LNCaP clone FGC (cell line): ENCODE measurements around the gene RHOB.

Experiments used
- DNase-seq: peaks from one replicate; pipeline ENCODE4 v3.0.0-alpha.2; 2011; ENCODE audit warnings: low read depth
- H3K4me3 ChIP-seq: 2 replicates; pipeline ENCODE4 v1.5.1; 2011; ENCODE audit warnings: mild to moderate bottlenecking, low read depth, low read length, control low read depth
- CTCF ChIP-seq: IDR thresholded peaks from 2 replicates; pipeline ENCODE4 v1.5.1; 2012; ENCODE audit warnings: mild to moderate bottlenecking; ENCODE audit not compliant: control insufficient read depth, insufficient read depth; ENCODE audit errors: extremely low read depth

RHOB gene

GRCh38 chr2:20474757-20475566 lies 28.1 kb downstream of the RHOB start:
- DNase-seq = no peak
- no peak overlapping the region for H3K4me3 ChIP-seq
- TF ChIP-seq CTCF = no peak

GRCh38 chr2:20475567-20475952 lies 28.7 kb downstream of the RHOB start:
- H3K4me3 ChIP-seq = no peak overlapping the region
- no peak for DNase-seq
- no peak for TF ChIP-seq CTCF

- no peak overlapping the region for H3K4me3 ChIP-seq
- no peak for DNase-seq
- TF ChIP-seq CTCF = no peak
Observed at GRCh38 chr2:20476481-20476880, 29.6 kb downstream of the RHOB start.

- DNase-seq = no peak
- no peak for TF ChIP-seq CTCF
- H3K4me3 ChIP-seq = no peak overlapping the region
Observed at GRCh38 chr2:20476950-20477349, 30.1 kb downstream of the RHOB start.

- no peak for TF ChIP-seq CTCF
- H3K4me3 ChIP-seq = no peak overlapping the region
- DNase-seq = no peak
Observed at GRCh38 chr2:20478961-20479360, 32.1 kb downstream of the RHOB start.

GRCh38 chr2:20479835-20480234 lies 33.0 kb downstream of the RHOB start:
- H3K4me3 ChIP-seq = no peak overlapping the region
- no peak for TF ChIP-seq CTCF
- DNase-seq = no peak

GRCh38 chr2:20480913-20481312 lies 34.0 kb downstream of the RHOB start:
- DNase-seq = no peak
- H3K4me3 ChIP-seq = no peak overlapping the region
- TF ChIP-seq CTCF = no peak
